ENCODE measurements around the gene NNAT.

The NNAT gene

GRCh38 chr20:37523911-37524700, 3.1 kb downstream of the NNAT start:
- no peak for DNase-seq (ENCODE audit: low read depth in 2 of 2)

- no peak for DNase-seq (ENCODE audit: low read depth in 2 of 2)
Observed at GRCh38 chr20:37524859-37525708, 4.0 kb downstream of the NNAT start.

- no peak for DNase-seq (ENCODE audit: low read depth in 2 of 2)
Observed at GRCh38 chr20:37525810-37526209, 4.8 kb downstream of the NNAT start.

- DNase-seq (ENCODE audit: low read depth in 2 of 2) = no peak
Observed at GRCh38 chr20:37526238-37526838, 5.3 kb downstream of the NNAT start.

- DNase-seq (ENCODE audit: low read depth in 2 of 2) = no peak
Observed at GRCh38 chr20:37526839-37527637, 6.0 kb downstream of the NNAT start.

GRCh38 chr20:37527638-37528445, 6.8 kb downstream of the NNAT start, which contains the start of gene BLCAP:
Gene BLCAP (minus strand): TSS chr20:37527876. CDS start chr20:37519174, 8,702 bp downstream.
- DNase-seq (ENCODE audit: low read depth in 2 of 2) = peak; percentile 77 to 86

GRCh38 chr20:37528446-37529213, 7.6 kb downstream of the NNAT start:
- no peak for DNase-seq (ENCODE audit: low read depth in 2 of 2)

- no peak for DNase-seq (ENCODE audit: low read depth in 2 of 2)
Observed at GRCh38 chr20:37529214-37529967, 8.3 kb downstream of the NNAT start.

GRCh38 chr20:37529968-37530600, 9.0 kb downstream of the NNAT start:
- no peak for DNase-seq (ENCODE audit: low read depth in 2 of 2)

GRCh38 chr20:37530696-37531095, 9.6 kb downstream of the NNAT start:
- DNase-seq (ENCODE audit: low read depth in 2 of 2) = no peak

GRCh38 chr20:37531856-37532255, 10.8 kb downstream of the NNAT start:
- no peak for DNase-seq (ENCODE audit: low read depth in 2 of 2)

GRCh38 chr20:37533154-37533715, 12.2 kb downstream of the NNAT start:
- DNase-seq (ENCODE audit: low read depth in 2 of 2) = no peak

GRCh38 chr20:37534401-37535157, 13.5 kb downstream of the NNAT start:
- DNase-seq (ENCODE audit: low read depth in 2 of 2) = no peak

- no peak for DNase-seq (ENCODE audit: low read depth in 2 of 2)
Observed at GRCh38 chr20:37535443-37536132, 14.5 kb downstream of the NNAT start.

GRCh38 chr20:37537505-37537904, 16.5 kb downstream of the NNAT start:
- no peak for DNase-seq (ENCODE audit: low read depth in 2 of 2)

GRCh38 chr20:37538003-37538402, 17.0 kb downstream of the NNAT start:
- no peak for DNase-seq (ENCODE audit: low read depth in 2 of 2)

- no peak for DNase-seq (ENCODE audit: low read depth in 2 of 2)
Observed at GRCh38 chr20:37539424-37539823, 18.4 kb downstream of the NNAT start.
